Caco-2 (cell line): Measurements from ENCODE around the gene CCDC154. TPM values are rescaled to one million over a fixed set of nuclear protein-coding genes. Genes with fewer than 3 reads are reported as not detected.

Experiments
- BruUV-seq: library from RNA; stranded (reverse); fragments of 400-500 nt; replicated peaks from 2 replicates; lab custom pipeline; 2021; lab: Mats Ljungman, UMichigan
- CTCF ChIA-PET: fragments of 300-600 bp; sonication (Branson Sonifier 250); formaldehyde crosslinking; loops from one replicate; lab custom pipeline; 2022; ENCODE audit warnings: antibody characterized with exemption; lab: Charles Lee
- POLR2A ChIA-PET: fragments of 300-600 bp; sonication (Branson Sonifier 250); formaldehyde crosslinking; loops from one replicate; lab custom pipeline; 2022; ENCODE audit warnings: antibody characterized with exemption; lab: Charles Lee
- DNase-seq, 2 experiments: peaks; one replicate each; pipeline versions ENCODE4 v3.0.0 to v3.0.0-alpha.2; 2020 to 2022
- H3K27me3 ChIP-seq: replicated peaks from 2 replicates; pipeline ENCODE4 v1.6.0; 2011; ENCODE audit warnings: low read length; ENCODE audit not compliant: control insufficient read depth, insufficient read depth
- H3K36me3 ChIP-seq: 2 replicates; pipeline ENCODE4 v1.5.1; 2011; ENCODE audit warnings: low read length; ENCODE audit not compliant: control insufficient read depth, insufficient read depth
- H3K4me1 ChIP-seq: fragments of 250-450 bp; sonication (Bioruptor Pico); 2 replicates; pipeline ENCODE4 v1.5.1; 2020; ENCODE audit warnings: mild to moderate bottlenecking
- H3K4me3 ChIP-seq: 2 replicates; pipeline ENCODE4 v1.5.1; 2011; ENCODE audit warnings: low read depth, mild to moderate bottlenecking, control low read depth, low read length
- H3K9me3 ChIP-seq: fragments of 250-450 bp; sonication (Bioruptor Pico); 2 replicates; pipeline ENCODE4 v1.5.1; 2020; ENCODE audit warnings: mild to moderate bottlenecking, moderate library complexity
- H3K27ac Mint-ChIP-seq: one replicate; pipeline ENCODE4 v1.8.0; 2022; ENCODE audit warnings: mixed read lengths; ENCODE audit not compliant: unreplicated experiment
- H3K27me3 Mint-ChIP-seq: one replicate; pipeline ENCODE4 v1.8.0; 2022; ENCODE audit warnings: mixed read lengths; ENCODE audit not compliant: insufficient read depth, unreplicated experiment
- H3K36me3 Mint-ChIP-seq: one replicate; pipeline ENCODE4 v1.8.0; 2022; ENCODE audit warnings: mild to moderate bottlenecking, mixed read lengths; ENCODE audit not compliant: insufficient read depth, unreplicated experiment
- H3K4me1 Mint-ChIP-seq: one replicate; pipeline ENCODE4 v1.8.0; 2022; ENCODE audit warnings: low read depth, mixed read lengths; ENCODE audit not compliant: unreplicated experiment
- H3K4me3 Mint-ChIP-seq: one replicate; pipeline ENCODE4 v1.8.0; 2022; ENCODE audit warnings: mild to moderate bottlenecking, moderate library complexity, mixed read lengths; ENCODE audit not compliant: unreplicated experiment
- H3K9me3 Mint-ChIP-seq: one replicate; pipeline ENCODE4 v1.8.0; 2022; ENCODE audit warnings: mixed read lengths; ENCODE audit not compliant: unreplicated experiment
- CTCF ChIP-seq, 2 experiments: fragments of 200-600 bp in 1 of 2; IDR thresholded peaks; 1 replicate in 1 of 2; 2 replicates in 1 of 2; pipeline versions ENCODE4 v1.5.1 to v1.8.0; 2011 to 2022; ENCODE audit warnings: antibody characterized with exemption in 1 of 2, control low read depth in 1 of 2, inconsistent platforms in 1 of 2, low read depth in 1 of 2, low read length in 1 of 2, mild to moderate bottlenecking in 1 of 2, moderate library complexity in 1 of 2; ENCODE audit not compliant: insufficient read depth in 1 of 2, severe bottlenecking in 1 of 2, unreplicated experiment in 1 of 2
- intact Hi-C: fragments of 100-400 bp; cut with micrococcal nuclease; formaldehyde crosslinking; loops from one replicate; pipeline ENCODE4 v1.10.0; 2022; ENCODE audit not compliant: unreplicated experiment
- total RNA-seq: library from RNA; stranded (reverse); gene quantifications from 2 replicates; pipeline ENCODE4 v1.2.3, GENCODE V29; 2022

The CCDC154 gene
- total RNA-seq, 1 experiment from 2014 or later: 1.1 TPM

- no peak for DNase-seq
- Mint-ChIP-seq H3K9me3 (no peaks in the 10 kb centered on the region), H3K36me3 (peaks cover 13% of the 10 kb centered on the region), H3K4me1 (no peaks in the 10 kb centered on the region), H3K27me3 (no peaks in the 10 kb centered on the region), H3K4me3 (no peak overlapping the region), H3K27ac (no peak overlapping the region)
- no peak for TF ChIP-seq CTCF (IDR thresholded peaks at IDR 0.05; ENCODE audit: insufficient read depth in 1 of 2, low read depth in 1 of 2, low read length in 1 of 2, severe bottlenecking in 1 of 2, unreplicated experiment in 1 of 2)
- intact Hi-C loops: no loop called here
- POLR2A ChIA-PET: no interaction called here
- H3K36me3 ChIP-seq: no peaks in the 10 kb centered on the region
- no TSS peak for BruUV-seq
- peaks cover 5% of the 10 kb centered on the region; the same call in 1 of the 2 replicates for H3K4me1 ChIP-seq
- H3K9me3 ChIP-seq: no peaks in the 10 kb centered on the region
- CTCF ChIA-PET: no interaction called here
- H3K4me3 ChIP-seq: no peak overlapping the region
- H3K27me3 ChIP-seq: no peaks in the 10 kb centered on the region
Measured at GRCh38 chr16:1489077-1489476, 44.7 kb upstream of the CCDC154 start.

- Mint-ChIP-seq H3K4me3 (no peak within 1 kb of the TSS), H3K27me3 (no peaks in the 10 kb centered on the region), H3K36me3 (peaks cover 8% of the 10 kb centered on the region), H3K27ac (no peak within 1 kb of the TSS), H3K4me1 (no peaks in the 10 kb centered on the region), H3K9me3 (no peaks in the 10 kb centered on the region)
- no peak within 1 kb of the TSS for H3K4me3 ChIP-seq
- no peaks in the 10 kb centered on the region for H3K27me3 ChIP-seq
- TF ChIP-seq CTCF (IDR thresholded peaks at IDR 0.05; ENCODE audit: insufficient read depth in 1 of 2, low read depth in 1 of 2, low read length in 1 of 2, severe bottlenecking in 1 of 2, unreplicated experiment in 1 of 2): no peak
- no peak for DNase-seq
- ChIA-PET CTCF (no interaction called here), POLR2A (no interaction called here)
- H3K36me3 ChIP-seq: no peaks in the 10 kb centered on the region
- BruUV-seq: no TSS peak
- intact Hi-C loops: no loop called here
- no peaks in the 10 kb centered on the region for H3K9me3 ChIP-seq
- peaks cover 5% of the 10 kb centered on the region; the same call in 1 of the 2 replicates for H3K4me1 ChIP-seq
Measured at GRCh38 chr16:1488619-1489018, 44.3 kb upstream of the CCDC154 start, which contains the start of gene PTX4. Gene PTX4 (minus strand): TSS chr16:1488944. CDS start chr16:1488909, 35 bp downstream.

DNA sequence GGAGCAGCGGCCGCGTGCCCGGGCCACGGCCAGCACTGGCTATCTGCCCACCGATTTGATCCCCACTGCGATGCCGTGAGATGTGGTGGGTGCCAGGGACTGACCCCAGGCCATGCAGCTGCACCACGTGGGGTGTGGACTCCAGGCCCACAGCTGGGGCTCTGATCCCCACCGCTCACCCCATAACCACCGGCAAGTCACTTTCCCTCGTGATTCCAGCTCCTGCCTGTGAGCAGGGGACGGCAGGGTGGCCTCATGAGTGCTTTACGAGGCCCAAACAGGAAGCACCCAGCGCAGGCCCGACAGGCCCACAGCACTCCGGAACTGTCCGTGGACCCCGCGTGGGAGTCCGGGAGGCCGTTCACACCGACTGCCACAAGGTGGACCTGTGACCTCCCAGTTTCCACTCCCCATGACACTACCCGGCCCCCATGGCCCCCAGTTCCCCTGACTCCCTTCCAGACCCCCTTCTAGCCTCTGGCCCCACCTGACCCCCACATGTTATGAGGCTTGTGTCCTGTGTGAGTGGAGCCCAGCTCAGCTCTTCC lies 43.8 kb upstream of the CCDC154 start:
- H3K4me1 Mint-ChIP-seq: no peaks in the 10 kb centered on the region
- Histone ChIP-seq H3K9me3 (no peaks in the 10 kb centered on the region), H3K4me3 (no peak overlapping the region), H3K27me3 (no peaks in the 10 kb centered on the region), H3K36me3 (no peaks in the 10 kb centered on the region), H3K4me1 (peaks cover 5% of the 10 kb centered on the region; the same call in 1 of the 2 replicates)
- intact Hi-C loops: no loop called here
- TF ChIP-seq CTCF (IDR thresholded peaks at IDR 0.05; ENCODE audit: insufficient read depth in 1 of 2, low read depth in 1 of 2, low read length in 1 of 2, severe bottlenecking in 1 of 2, unreplicated experiment in 1 of 2): no peak
- POLR2A ChIA-PET: no interaction called here
- BruUV-seq: no TSS peak
- H3K9me3 Mint-ChIP-seq: no peaks in the 10 kb centered on the region
- H3K27ac Mint-ChIP-seq: no peak overlapping the region
- H3K36me3 Mint-ChIP-seq: peaks cover 5% of the 10 kb centered on the region
- CTCF ChIA-PET: no interaction called here
- DNase-seq: no peak
- no peaks in the 10 kb centered on the region for H3K27me3 Mint-ChIP-seq
- no peak overlapping the region for H3K4me3 Mint-ChIP-seq
